ENCODE data around the gene LIN9.
A peak's percentile ranks its signal among the peaks of the same experiment; 100 is the strongest.

LIN9 gene

GRCh38 chr1:226308166-226308722 is 720 bp downstream of the LIN9 start:
- Mint-ChIP-seq H3K27ac (peak overlapping the region; percentile 81), H3K36me3 (ENCODE audit: low read depth) (no peaks in the 10 kb centered on the region), H3K4me1 (peaks cover 19% of the 10 kb centered on the region), H3K27me3 (peaks cover 17% of the 10 kb centered on the region), H3K4me3 (peak overlapping the region; percentile 87), H3K9me3 (no peaks in the 10 kb centered on the region)
- DNase-seq (peak; percentile 33), ATAC-seq (peak; percentile 2)

GRCh38 chr1:226306425-226306824 is 2.5 kb downstream of the LIN9 start:
- peaks cover 15% of the 10 kb centered on the region for H3K27me3 Mint-ChIP-seq
- no peak overlapping the region for H3K4me3 Mint-ChIP-seq
- no peak for DNase-seq
- ATAC-seq: no peak
- H3K27ac Mint-ChIP-seq: no peak overlapping the region
- no peaks in the 10 kb centered on the region for H3K9me3 Mint-ChIP-seq
- H3K36me3 Mint-ChIP-seq (ENCODE audit: low read depth): peaks cover 4% of the 10 kb centered on the region
- peaks cover 20% of the 10 kb centered on the region for H3K4me1 Mint-ChIP-seq

DNA sequence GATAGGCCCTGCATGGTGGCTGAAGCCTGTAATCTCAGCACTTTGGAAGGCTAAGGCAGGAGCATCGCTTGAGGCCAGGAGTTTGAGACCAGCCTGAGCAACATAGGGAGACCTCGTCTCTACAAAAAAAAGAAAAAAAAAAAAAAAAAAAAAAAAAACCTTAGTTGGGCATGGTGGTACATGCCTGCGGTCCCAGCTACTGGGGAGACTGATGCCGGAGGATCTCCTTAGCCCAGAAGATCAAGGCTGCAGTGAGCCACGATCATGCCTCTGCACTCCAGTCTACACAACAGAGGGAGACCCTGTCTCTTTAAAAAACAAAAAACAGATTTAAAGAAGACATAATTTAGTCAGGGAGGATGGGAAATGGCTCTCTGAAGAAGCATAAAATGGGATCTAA is 3.8 kb downstream of the LIN9 start:
- peaks cover 21% of the 10 kb centered on the region for H3K4me1 Mint-ChIP-seq
- DNase-seq (no peak), ATAC-seq (no peak)
- H3K9me3 Mint-ChIP-seq: no peaks in the 10 kb centered on the region
- H3K4me3 Mint-ChIP-seq: no peak overlapping the region
- peaks cover 8% of the 10 kb centered on the region for H3K36me3 Mint-ChIP-seq (ENCODE audit: low read depth)
- H3K27ac Mint-ChIP-seq: no peak overlapping the region
- H3K27me3 Mint-ChIP-seq: peaks cover 6% of the 10 kb centered on the region

DNA sequence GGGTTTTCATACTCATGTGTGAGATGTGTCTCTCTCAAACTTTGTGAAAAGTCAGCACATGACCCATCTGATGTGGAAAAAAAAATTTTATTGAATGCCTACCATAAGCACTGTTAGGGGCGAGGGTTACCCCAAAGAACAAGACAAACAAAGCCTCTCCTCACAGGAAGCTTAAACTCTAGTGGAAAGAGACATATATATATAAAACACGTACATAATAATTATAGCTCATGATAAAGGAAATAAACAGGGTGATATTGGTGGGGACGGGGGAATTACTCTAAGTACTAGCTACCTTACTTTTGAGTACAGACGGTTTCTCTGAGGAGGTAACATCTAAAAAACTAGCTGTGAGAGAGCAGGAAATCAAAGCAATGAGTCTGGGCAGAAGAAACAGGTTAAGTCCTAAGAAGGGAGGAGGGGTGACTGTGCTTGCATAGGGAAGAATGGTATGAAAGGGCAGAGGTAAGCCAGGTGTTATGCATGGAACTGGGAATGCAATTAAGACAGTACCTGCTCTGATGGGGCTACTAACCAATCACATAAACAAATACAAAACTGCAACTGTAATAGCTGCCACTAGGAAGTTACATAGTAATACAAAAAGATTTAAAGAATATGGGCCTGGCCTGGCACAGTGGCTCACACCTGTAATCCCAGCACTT is 4.5 kb downstream of the LIN9 start:
- DNase-seq (no peak), ATAC-seq (no peak)
- no peaks in the 10 kb centered on the region for H3K27me3 Mint-ChIP-seq
- H3K4me1 Mint-ChIP-seq: peaks cover 14% of the 10 kb centered on the region
- no peaks in the 10 kb centered on the region for H3K9me3 Mint-ChIP-seq
- H3K4me3 Mint-ChIP-seq: no peak overlapping the region
- peaks cover 10% of the 10 kb centered on the region for H3K36me3 Mint-ChIP-seq (ENCODE audit: low read depth)
- no peak overlapping the region for H3K27ac Mint-ChIP-seq

DNA sequence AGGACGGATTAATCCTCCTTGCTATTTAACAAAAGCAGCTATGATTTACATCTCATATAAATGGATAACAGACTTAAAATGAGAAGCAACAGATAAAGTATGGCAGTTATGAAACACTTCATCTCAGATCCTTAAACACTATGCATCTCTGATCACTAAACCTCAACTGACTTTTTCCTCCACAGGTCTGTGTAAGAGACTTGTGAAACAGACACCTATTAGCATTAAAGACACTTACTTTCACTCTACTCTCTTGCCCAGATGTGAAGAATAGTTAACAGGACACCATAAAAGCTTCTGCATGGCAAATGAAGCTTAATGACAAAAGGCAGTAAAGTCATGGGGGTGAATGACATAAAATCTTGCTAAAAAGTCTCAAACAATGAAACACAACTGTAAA is 6.2 kb downstream of the LIN9 start:
- peaks cover 12% of the 10 kb centered on the region for H3K4me1 Mint-ChIP-seq
- no peak overlapping the region for H3K4me3 Mint-ChIP-seq
- H3K27ac Mint-ChIP-seq: no peak overlapping the region
- ATAC-seq (no peak), DNase-seq (no peak)
- peaks cover 20% of the 10 kb centered on the region for H3K36me3 Mint-ChIP-seq (ENCODE audit: low read depth)
- H3K27me3 Mint-ChIP-seq: no peaks in the 10 kb centered on the region
- no peaks in the 10 kb centered on the region for H3K9me3 Mint-ChIP-seq

GRCh38 chr1:226296911-226297310 is 12.1 kb downstream of the LIN9 start:
- no peak overlapping the region for H3K27ac Mint-ChIP-seq
- no peak overlapping the region for H3K4me3 Mint-ChIP-seq
- no peak for ATAC-seq
- H3K9me3 Mint-ChIP-seq: no peaks in the 10 kb centered on the region
- peaks cover 36% of the 10 kb centered on the region for H3K36me3 Mint-ChIP-seq (ENCODE audit: low read depth)
- H3K4me1 Mint-ChIP-seq: peaks cover 4% of the 10 kb centered on the region
- DNase-seq: no peak
- no peaks in the 10 kb centered on the region for H3K27me3 Mint-ChIP-seq

DNA sequence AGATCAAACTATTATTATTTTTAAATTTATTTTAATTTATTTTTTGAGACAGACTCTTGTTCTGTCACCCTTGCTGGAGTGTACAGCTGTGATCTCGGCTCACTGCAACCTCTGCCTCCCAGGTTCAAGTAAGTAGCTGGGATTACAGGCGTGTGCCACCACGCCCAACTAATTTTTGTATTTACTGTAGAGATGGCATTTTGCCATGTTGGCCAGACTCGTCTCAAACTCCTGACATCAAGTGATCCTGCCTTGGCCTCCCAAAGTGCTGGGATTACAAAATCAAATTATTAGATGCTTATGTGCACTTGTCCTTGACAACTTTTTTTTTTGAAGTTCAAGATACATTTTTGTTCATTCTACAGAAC is 15.4 kb downstream of the LIN9 start:
- Mint-ChIP-seq H3K4me1 (no peaks in the 10 kb centered on the region), H3K4me3 (no peak overlapping the region), H3K36me3 (ENCODE audit: low read depth) (peaks cover 23% of the 10 kb centered on the region), H3K27ac (no peak overlapping the region), H3K27me3 (no peaks in the 10 kb centered on the region), H3K9me3 (no peaks in the 10 kb centered on the region)
- DNase-seq (no peak), ATAC-seq (no peak)

GRCh38 chr1:226292874-226293552 is 16.0 kb downstream of the LIN9 start:
- Mint-ChIP-seq H3K27me3 (no peaks in the 10 kb centered on the region), H3K4me3 (no peak overlapping the region), H3K9me3 (no peaks in the 10 kb centered on the region), H3K27ac (no peak overlapping the region), H3K36me3 (ENCODE audit: low read depth) (peaks cover 21% of the 10 kb centered on the region), H3K4me1 (no peaks in the 10 kb centered on the region)
- no peak for ATAC-seq
- no peak for DNase-seq

DNA sequence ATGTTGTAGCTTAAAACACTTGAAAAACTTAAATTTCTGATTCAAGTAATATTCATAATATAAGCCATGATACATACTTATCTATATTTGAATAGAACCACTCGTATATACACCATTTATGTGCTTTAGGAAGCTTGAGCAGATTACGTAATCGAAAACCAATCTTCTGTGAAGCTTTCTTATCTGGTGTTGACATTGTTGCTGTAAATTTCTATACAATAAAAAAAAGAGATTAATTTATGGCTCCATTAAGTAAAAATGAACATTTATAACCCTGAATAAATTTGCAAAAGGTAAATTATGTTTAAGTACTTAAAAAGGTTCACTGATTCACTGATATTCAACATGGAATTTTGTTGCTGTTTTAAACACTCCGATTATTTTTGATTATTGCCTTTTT is 21.4 kb downstream of the LIN9 start:
- Mint-ChIP-seq H3K27me3 (no peaks in the 10 kb centered on the region), H3K36me3 (ENCODE audit: low read depth) (peaks cover 18% of the 10 kb centered on the region), H3K9me3 (no peaks in the 10 kb centered on the region), H3K27ac (no peak overlapping the region), H3K4me3 (no peak overlapping the region), H3K4me1 (no peaks in the 10 kb centered on the region)
- DNase-seq (no peak), ATAC-seq (no peak)

DNA sequence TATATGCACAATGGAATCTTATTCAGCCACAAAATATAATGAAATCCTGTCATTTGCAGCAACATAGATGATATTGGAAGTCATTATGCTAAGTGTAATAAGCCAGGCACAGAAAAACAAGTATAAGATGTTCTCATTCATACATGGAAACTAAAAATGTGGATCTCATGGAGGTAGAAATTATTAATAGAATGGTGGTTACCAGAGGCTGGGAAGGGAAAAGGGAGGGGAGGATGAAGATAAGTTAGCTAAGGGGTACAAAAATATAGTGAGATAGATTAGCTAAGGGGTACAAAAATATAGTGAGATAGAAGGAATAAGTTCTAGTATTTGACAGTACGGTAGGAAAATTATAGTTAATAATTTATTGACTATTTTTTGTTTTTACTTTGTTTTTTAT is 27.9 kb downstream of the LIN9 start:
- H3K36me3 Mint-ChIP-seq (ENCODE audit: low read depth): peaks cover 13% of the 10 kb centered on the region
- H3K27me3 Mint-ChIP-seq: no peaks in the 10 kb centered on the region
- no peak overlapping the region for H3K27ac Mint-ChIP-seq
- DNase-seq (no peak), ATAC-seq (no peak)
- H3K9me3 Mint-ChIP-seq: no peaks in the 10 kb centered on the region
- no peak overlapping the region for H3K4me3 Mint-ChIP-seq
- H3K4me1 Mint-ChIP-seq: no peaks in the 10 kb centered on the region

DNA sequence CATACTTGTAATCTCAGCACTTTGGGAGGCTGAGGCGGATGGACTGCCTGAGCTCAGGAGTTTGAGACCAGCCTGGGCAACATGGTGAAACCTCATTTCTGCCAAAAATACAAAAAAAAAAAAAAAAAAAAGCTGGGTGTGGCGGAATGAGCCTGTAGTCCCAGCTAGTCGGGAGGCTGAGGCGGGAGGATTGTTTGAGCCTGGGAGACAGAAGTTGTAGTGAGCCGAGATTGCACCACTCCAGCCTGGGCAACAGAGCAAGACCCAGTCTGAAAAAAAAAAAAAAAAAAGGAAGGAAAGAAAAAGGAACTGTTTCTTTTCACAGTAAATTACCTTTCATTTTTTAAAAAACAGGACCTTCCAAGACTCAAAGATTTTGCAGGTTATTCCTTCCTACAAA is 29.5 kb downstream of the LIN9 start:
- no peak for ATAC-seq

DNA sequence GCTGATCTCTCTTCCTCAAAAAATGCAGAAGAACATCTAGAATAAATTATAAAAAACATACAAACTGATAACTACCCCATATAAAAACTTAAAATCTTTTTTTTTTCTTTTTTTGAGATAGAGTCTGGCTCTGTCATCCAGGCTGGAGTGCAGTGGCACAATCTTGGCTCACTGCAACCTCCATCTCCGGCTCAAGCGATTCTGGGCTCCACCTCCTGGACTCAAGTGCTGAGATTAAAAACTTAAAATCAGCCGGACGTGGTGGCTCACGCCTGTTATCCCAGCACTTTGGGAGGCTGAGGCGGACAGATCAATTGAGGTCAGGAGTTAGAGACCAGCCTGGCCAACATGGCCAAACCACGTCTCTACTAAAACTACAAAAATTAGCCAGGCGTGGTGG is 31.1 kb downstream of the LIN9 start:
- Mint-ChIP-seq H3K9me3 (no peaks in the 10 kb centered on the region), H3K27ac (no peak overlapping the region), H3K27me3 (no peaks in the 10 kb centered on the region), H3K4me1 (no peaks in the 10 kb centered on the region), H3K36me3 (ENCODE audit: low read depth) (peaks cover 11% of the 10 kb centered on the region), H3K4me3 (no peak overlapping the region)
- no peak for DNase-seq
- ATAC-seq: no peak

More for the DNA sequence above, 29.5 kb downstream of the LIN9 start:
- Mint-ChIP-seq H3K4me1 (no peaks in the 10 kb centered on the region), H3K36me3 (ENCODE audit: low read depth) (peaks cover 13% of the 10 kb centered on the region), H3K27me3 (no peaks in the 10 kb centered on the region), H3K9me3 (no peaks in the 10 kb centered on the region), H3K4me3 (no peak overlapping the region), H3K27ac (no peak overlapping the region)
- no peak for DNase-seq

- ATAC-seq: no peak
- H3K27me3 Mint-ChIP-seq: no peaks in the 10 kb centered on the region
- H3K4me1 Mint-ChIP-seq: no peaks in the 10 kb centered on the region
These were observed 32.0 kb downstream of the LIN9 start for GRCh38 chr1:226276987-226277386.

GRCh38 chr1:226276077-226276682 is 32.8 kb downstream of the LIN9 start:
- Mint-ChIP-seq H3K27ac (no peak overlapping the region), H3K9me3 (no peaks in the 10 kb centered on the region), H3K4me1 (no peaks in the 10 kb centered on the region), H3K4me3 (no peak overlapping the region), H3K36me3 (ENCODE audit: low read depth) (peaks cover 11% of the 10 kb centered on the region), H3K27me3 (no peaks in the 10 kb centered on the region)
- no peak for DNase-seq
- ATAC-seq: no peak

More at GRCh38 chr1:226276987-226277386, 32.0 kb downstream of the LIN9 start:
- no peaks in the 10 kb centered on the region for H3K9me3 Mint-ChIP-seq
- no peak for DNase-seq
- peaks cover 11% of the 10 kb centered on the region for H3K36me3 Mint-ChIP-seq (ENCODE audit: low read depth)
- H3K4me3 Mint-ChIP-seq: no peak overlapping the region
- H3K27ac Mint-ChIP-seq: no peak overlapping the region

GRCh38 chr1:226274138-226274537 is 34.8 kb downstream of the LIN9 start:
- Mint-ChIP-seq H3K9me3 (no peaks in the 10 kb centered on the region), H3K4me3 (no peak overlapping the region), H3K4me1 (no peaks in the 10 kb centered on the region), H3K36me3 (ENCODE audit: low read depth) (peaks cover 11% of the 10 kb centered on the region), H3K27me3 (no peaks in the 10 kb centered on the region), H3K27ac (no peak overlapping the region)
- DNase-seq (no peak), ATAC-seq (no peak)
